GM12872 (cell line): ENCODE data around the gene GRID1.

Experiments used
- CTCF ChIP-seq: IDR thresholded peaks from 3 replicates; pipeline ENCODE4 v1.5.1; 2011; ENCODE audit warnings: low read depth, mild to moderate bottlenecking, low read length, moderate library complexity; ENCODE audit not compliant: insufficient read depth

The GRID1 gene

DNA sequence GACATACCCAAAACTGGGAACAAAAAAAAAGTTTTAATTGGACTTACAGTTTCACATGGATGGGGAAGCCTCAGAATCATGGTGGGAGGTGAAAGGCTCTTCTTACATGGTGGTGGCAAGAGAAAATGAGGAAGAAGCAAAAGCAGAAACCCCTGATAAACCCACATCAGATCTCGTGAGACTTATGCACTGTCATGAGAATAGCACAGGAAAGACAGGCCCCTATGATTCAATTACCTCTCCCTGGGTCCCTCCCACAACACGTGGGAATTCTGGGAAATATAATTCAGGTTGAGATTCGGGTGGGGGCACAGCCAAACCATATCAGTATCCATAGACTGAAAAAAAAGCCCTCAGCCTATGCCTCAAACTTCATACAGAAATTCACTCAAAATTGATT, 647.2 kb downstream of the GRID1 start:
- no peak for TF ChIP-seq CTCF

DNA sequence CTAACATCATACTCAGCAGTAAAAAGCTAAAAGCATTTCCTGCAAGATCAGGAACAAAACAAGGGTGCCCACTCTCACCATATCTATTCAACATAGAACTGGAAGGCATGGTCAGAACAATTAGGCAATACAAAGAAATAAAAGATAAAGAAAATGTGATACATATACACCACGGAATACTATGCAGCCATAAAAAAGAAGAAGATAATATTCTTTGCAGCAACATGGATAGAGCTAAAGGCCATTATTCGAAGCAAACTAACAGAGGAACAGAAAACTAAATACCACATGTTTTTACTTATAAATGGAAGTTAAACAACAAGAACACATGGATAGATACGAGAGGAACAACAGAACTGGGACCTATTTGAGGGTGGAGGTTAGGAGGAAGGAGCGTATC, 652.7 kb downstream of the GRID1 start:
- TF ChIP-seq CTCF = no peak

GRCh38 chr10:85702768-85703167, 663.8 kb downstream of the GRID1 start:
- no peak for TF ChIP-seq CTCF

GRCh38 chr10:85696893-85697292, 669.7 kb downstream of the GRID1 start:
- TF ChIP-seq CTCF = no peak

- no peak for TF ChIP-seq CTCF
Observed at GRCh38 chr10:85682621-85683020, 684.0 kb downstream of the GRID1 start.

DNA sequence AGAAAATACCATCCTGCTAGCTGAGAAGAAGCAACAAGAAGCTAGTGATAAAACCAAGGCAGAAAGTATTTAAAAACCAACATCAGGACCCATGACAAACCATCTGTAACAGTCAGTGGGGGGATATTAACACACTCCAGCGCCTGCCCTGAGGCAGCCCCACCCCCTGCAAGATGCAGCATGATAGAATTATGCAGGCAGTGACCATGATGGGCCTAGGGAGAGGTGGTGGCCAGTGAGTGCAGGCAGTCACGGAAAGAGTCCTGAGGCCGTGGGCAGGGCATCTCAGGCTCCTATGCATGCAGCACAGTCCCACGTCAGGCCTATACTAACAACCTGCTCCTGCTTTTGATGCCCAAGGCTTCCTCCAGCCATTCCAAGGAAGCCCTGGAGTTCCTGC, 686.9 kb downstream of the GRID1 start:
- TF ChIP-seq CTCF = no peak

GRCh38 chr10:85679061-85679460, 687.5 kb downstream of the GRID1 start:
- no peak for TF ChIP-seq CTCF

- TF ChIP-seq CTCF = no peak
Observed at GRCh38 chr10:85674851-85675250, 691.7 kb downstream of the GRID1 start.
